Dedifferentiated amniotic fluid mesenchymal stem cell (primary cell): Measurements from ENCODE around the gene GPR132.
"Not testable (repeated sequence)": the region's sequence is repeated elsewhere in the genome, so short reads cannot be mapped to it uniquely, and the experiment has no call there.

Experiments
- DNase-seq: peaks from one replicate; pipeline ENCODE4 v3.0.0-alpha.2; 2016; ENCODE audit errors: extremely low spot score

The GPR132 gene, protein sequence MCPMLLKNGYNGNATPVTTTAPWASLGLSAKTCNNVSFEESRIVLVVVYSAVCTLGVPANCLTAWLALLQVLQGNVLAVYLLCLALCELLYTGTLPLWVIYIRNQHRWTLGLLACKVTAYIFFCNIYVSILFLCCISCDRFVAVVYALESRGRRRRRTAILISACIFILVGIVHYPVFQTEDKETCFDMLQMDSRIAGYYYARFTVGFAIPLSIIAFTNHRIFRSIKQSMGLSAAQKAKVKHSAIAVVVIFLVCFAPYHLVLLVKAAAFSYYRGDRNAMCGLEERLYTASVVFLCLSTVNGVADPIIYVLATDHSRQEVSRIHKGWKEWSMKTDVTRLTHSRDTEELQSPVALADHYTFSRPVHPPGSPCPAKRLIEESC

GRCh38 chr14:105065280-105066228 lies at the start of gene GPR132:
Gene GPR132, minus strand, starts transcription at chr14:105065430. Its CDS starts 10,010 bp downstream, at chr14:105055420.
- no peak for DNase-seq

DNA sequence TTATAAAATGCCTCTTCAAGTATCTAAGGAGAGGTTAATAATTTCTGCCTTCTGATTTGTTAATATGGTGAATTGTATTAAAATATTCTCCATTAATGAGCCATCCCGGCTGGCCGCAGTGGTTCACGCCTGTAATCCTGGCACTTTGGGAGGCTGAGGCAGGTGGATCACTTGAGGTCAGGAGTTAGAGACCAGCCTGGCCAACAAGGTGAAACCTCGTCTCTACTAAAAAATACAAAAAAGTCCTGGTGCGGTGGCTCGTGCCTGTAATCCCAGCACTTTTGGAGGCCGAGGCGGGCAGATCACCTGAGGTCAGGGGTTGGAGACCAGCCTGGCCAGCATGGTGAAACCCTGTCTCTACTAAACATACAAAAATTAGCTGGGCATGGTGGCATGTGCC lies 44.0 kb upstream of the GPR132 start:
- DNase-seq: not testable (repeated sequence)

DNA sequence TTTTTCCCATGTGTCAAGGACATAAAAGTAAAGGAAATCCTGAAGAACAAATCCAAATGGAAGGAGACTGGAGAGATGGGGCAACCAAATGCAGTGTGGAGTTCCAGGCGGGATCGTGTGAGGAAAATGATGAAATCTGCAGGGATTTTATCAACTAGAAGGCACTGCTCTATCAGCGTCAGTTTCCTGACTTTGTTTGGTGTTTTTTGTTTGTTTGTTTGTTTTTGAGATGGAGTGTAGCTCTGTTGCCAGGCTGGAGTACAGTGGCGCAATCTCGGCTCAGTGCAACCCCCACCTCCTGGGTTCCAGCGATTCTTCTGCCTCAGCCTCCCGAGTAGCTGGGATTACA lies 43.3 kb upstream of the GPR132 start:
- no peak for DNase-seq

GRCh38 chr14:105107781-105108515 lies 42.7 kb upstream of the GPR132 start:
- no peak for DNase-seq

GRCh38 chr14:105107351-105107750 lies 42.1 kb upstream of the GPR132 start:
- DNase-seq: no peak

DNA sequence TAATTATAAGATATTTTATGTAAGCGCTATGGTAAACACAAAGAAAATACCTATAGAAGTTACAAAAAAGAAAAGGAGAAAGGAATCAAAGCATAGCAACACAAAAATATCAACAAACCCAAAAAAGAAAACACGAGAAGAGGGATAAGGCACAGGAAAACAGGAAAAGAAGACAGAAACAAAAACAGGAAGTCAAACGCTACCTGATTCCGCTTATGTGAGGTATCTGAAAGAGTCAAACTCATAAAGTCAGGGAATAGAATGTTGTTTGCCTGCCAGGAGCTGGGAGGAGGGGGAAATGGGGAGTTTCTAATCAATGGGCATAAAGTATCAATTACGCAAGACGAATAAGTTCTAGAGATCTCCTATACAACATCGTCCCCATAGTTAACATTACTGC lies 39.9 kb upstream of the GPR132 start:
- no peak for DNase-seq

- no peak for DNase-seq
These were observed 37.7 kb upstream of the GPR132 start for GRCh38 chr14:105102893-105103292.

- no peak for DNase-seq
These were observed 37.2 kb upstream of the GPR132 start for GRCh38 chr14:105102361-105102870.

- no peak for DNase-seq
These were observed 35.7 kb upstream of the GPR132 start for GRCh38 chr14:105100910-105101309.

DNA sequence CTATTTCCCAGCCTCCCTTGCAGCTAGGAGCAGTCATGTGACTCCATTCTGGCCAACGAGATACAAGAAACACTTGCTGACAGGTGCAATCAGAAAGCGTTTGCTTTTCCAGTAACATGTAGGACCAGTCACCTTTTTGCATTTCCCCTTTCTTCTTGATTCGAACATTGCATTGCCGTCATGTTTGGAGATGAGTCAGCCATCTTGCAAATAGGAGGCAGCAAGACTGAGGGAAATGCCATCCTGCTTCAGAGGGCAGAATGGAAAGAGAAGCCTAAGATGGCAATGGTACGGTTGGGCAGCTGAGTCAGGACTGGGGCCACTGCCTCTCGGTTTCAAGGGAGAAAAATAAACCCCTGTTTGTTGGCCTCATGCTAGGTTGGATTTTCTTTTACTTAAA lies 34.5 kb upstream of the GPR132 start:
- DNase-seq: no peak

DNA sequence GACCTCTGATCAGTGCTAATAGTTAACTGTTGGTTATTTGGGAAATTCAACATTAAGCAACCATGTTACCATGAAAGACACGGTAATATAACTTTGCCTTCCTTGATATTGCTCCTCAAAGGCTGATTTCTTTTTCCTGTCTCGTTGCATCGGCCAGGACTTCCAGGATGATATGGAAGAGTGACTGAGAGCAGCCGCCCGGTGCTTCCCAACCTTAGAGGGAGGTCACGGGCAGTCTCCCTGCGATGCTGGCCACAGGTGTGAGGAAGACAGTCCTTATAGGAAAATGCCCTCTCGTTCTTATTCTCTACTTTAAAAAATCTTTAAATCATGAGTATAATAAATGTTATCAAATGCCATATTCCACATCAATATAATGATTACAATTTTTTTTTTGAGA lies 33.1 kb upstream of the GPR132 start:
- DNase-seq: no peak

DNA sequence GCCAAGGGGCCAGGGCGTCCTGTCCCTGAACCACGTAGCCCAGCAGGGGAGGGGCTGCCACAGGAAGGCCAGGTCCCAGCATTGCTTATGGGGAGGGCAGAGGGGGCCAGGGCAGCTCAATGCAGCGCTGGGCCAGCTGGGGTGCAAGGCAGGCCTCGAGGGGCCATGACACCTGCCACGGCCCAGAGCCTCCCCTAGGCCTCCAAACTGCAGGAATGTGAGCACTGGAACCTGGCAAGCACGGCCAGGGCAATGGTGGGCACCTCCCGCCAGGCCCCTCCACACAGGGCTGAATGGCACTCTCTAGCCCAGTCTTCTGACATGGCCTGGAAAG lies 32.5 kb upstream of the GPR132 start:
- no peak for DNase-seq

- DNase-seq: no peak
These were observed 31.1 kb upstream of the GPR132 start for GRCh38 chr14:105096206-105096875.

DNA sequence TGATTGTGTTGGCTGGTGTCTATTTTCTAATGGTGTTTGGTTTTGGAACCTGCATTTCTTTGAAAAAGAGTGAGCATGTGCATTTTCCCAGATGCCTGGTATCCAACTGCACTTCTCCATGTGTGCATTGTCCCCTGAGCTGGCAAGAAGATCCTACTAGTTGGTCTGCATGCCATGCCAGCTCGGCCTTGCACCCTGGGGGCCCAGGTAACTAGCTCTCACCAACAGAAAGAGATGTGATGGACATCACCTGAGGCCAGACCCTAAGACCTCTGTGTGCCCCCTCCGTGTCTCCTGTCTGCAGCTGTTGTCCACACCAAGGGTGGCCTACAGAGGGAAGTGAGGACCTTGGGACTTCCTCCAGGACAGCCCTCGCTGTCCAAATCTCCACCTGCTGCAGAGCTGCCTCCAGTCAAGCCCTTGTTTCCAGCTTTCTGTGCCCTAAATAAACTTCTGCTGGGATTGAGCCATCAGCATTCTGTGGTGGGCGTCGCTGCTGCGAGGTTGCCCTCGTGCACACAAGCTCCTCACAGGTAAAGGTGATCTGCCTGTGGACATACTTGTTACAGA lies 30.1 kb upstream of the GPR132 start:
- DNase-seq: no peak

GRCh38 chr14:105094193-105094907 lies 29.1 kb upstream of the GPR132 start:
- DNase-seq: no peak

DNA sequence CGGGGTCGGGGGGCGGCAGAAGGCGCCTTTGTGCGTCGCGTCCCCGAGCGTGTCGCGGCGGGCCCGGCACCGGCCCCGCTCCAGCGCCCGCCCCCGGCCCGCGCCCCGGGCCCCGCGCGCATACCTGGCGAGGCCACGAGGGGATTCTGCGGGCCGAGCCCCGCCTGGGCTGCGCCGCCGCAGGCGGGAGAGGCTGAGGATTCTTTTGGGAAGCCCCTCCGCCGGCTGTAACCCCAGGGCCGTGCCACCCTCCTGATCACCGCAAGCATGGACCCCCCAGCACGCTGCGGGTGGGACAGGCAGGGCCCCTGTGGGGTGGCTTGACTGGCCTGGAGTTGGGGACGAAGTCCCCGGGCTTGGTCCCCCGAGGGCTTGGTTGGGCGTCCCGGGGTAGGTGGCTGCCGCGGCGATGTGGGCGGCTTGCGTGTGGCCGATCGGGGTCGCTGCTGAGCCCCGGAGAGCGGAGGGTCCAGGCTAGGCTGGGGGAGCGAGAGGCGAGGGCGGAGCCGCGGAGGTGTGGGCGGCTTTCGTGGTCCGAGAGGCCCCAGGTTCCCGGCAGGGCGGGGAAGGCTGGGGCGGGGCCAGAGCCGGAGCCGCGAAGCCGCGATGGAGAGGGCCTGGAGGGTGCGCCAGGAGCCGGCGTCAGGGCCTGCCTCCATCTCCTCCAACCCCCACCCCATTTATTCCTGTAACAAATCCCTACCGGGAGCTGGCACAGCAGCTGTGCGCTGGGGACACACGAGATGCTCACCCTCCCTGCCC lies 28.4 kb upstream of the GPR132 start:
- peak; percentile 19 for DNase-seq

GRCh38 chr14:105093038-105093430 lies 27.8 kb upstream of the GPR132 start:
- DNase-seq: peak; percentile 20

GRCh38 chr14:105092171-105093037 lies 27.2 kb upstream of the GPR132 start:
- no peak for DNase-seq
